Measurements from ENCODE around the gene KRTCAP2.

KRTCAP2 gene

GRCh38 chr1:155130272-155131006 lies 42.7 kb downstream of the KRTCAP2 start:
- DNase-seq = no peak

DNA sequence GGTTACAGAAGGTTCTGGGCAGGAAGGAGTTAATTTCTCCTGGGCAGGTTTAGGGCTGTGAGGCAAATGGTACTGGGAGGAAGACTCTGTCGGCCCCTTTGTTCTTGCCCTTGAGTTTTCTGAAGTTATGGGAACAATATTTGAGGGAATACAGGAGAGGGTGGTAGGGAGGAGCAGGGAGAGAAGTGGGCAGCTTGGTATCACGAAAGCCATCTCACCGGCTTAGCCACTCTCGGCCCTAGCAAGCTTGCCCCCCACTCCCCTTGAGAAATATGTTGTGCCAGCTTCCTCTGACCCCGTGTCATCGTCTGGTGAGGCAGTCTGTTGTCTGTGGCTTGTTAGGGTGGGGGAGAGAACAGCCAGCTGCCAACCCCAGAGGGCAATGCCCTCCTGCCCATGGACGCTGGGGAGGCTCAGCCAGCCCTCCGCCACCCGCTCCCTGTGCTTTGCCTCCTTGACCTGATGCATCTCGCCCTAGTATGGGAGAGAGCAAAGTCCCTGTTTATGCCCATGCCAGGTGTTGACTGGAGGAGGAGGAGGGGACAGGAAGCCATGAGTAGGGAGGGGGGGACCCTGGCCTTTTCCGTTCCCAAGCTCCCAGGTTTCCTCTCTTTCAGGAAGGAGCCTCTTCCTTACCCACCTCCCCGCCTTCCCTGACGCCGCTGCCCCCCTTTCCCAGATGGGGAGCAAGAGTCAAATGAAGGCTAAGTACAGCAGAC lies 44.2 kb downstream of the KRTCAP2 start:
- no peak for DNase-seq

GRCh38 chr1:155127967-155128754 lies 44.9 kb downstream of the KRTCAP2 start:
- DNase-seq = no peak

- peak in 1 of 2 experiments; percentile 80 for DNase-seq
Measured at GRCh38 chr1:155127105-155127966, 45.8 kb downstream of the KRTCAP2 start, which contains the start of gene EFNA1. Gene EFNA1 (plus strand): TSS chr1:155127876. CDS start chr1:155127978, 102 bp downstream.

- DNase-seq = no peak
Measured at GRCh38 chr1:155126556-155127104, 46.5 kb downstream of the KRTCAP2 start.

DNA sequence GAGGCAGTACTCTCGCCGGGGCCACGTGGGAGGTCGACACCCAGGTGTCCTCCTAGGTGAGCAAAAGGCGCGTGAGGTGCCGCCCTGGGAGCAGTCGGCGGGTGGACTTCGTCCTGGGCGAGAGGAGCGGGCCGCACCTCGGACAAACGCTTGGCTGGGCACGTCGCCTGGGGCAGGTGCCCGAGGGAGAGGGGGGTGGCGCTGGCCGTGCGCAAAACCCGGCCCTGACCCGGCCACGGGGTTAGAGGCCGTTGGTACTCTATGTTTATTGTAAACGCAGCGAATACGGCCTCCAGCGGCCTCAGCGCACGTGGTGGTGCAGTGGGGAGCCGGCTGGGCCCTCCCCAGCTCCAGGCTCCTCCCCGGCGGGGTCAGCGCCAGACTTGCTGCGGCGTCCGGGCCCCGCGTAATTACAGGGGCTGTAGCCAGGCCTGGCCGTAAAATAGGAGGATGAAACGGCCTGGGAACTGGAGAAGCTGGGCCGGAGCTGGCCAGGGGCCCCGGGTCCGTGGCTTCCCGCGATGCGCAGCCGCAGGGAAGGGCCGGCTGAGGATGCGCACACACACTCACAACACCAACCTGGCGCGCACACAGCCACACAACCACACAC lies 47.1 kb downstream of the KRTCAP2 start:
- no peak for DNase-seq

GRCh38 chr1:155125511-155125945 lies 47.6 kb downstream of the KRTCAP2 start:
- DNase-seq = no peak

DNA sequence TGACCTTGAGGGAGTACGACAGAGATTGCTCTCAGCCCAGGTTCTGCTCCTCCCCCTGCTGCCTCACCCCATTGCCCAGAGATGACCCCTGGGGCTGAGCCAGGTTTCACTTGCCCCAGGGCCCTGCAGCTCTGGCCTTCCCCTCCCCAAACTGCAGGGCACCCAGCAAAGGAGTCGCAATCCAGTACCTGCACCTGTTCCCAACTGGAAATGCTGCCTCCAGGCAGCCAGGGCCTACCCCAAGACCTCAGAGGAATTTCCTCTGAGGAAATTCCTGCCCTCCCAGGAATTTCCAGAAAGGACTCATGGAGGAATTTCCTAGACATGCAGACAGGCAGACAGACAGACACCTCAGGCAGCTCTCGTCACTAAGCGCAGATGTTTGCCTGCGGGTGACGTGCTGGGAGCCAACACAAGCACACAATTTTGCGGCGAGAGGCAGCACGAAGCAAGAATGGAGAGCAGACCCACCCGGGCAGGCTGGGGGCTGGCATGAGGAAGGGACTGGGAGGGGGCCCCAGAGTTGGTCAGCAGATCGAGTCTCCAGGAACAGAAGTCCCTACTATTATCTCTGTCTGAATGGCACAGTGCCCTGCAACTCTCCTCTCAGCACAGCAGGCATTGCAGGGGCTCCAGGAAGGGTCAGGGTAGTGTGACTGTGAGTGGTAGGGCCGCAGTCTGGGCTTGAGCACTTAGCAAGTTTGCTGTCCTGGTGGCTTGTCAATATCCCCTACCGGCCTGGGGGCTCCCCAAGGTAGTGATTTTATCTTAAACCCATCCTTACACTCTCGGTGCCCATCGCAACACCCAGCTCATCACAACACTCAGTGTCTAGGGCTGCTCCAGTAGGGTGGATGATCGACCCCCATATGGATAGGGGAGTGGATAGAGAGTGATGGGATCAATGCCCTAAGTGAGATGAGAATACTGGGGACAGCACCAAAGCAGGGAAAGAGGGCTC lies 48.3 kb downstream of the KRTCAP2 start:
- DNase-seq = no peak

DNA sequence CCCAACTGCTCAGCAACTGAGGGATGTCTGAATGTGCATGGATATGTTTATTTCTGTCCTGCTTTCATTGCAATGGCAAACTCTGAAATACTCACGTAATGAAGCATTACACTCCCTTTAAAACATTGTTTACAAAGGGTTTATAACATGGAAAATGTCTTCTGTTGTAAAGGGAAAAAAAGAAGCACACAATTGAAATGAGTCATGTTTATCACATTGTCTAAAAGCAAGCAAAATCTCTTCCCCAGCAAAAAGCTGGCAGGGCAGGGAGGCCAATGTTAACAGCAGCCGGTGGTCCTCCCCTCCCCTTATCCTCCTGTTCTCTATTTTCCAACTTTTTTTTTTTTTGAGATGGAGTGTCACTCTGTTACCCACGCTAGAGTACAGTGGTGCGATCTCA lies 49.3 kb downstream of the KRTCAP2 start:
- DNase-seq = no peak

DNA sequence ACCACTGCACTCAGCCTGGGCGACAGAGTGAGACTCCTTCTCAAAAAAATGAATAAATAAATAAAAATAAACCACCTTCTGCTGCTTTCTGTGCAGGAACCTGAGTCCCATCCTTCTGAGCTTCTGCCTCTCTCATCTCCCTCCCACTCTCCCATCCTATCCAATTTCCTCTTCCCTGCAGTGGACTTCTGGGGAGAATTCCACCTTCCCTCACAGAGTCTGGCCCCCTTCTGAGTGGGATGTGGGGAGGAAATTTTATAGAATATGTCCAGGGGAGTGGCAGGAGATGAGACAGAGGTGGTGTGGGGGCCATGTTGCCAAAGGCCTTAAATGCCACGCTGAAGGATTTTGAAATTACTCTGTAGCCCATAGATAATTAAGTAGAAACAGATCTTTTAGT lies 50.8 kb downstream of the KRTCAP2 start:
- DNase-seq = no peak

- no peak for DNase-seq
Measured at GRCh38 chr1:155121249-155121648, 51.9 kb downstream of the KRTCAP2 start.

- DNase-seq = no peak
Measured at GRCh38 chr1:155120253-155120652, 52.9 kb downstream of the KRTCAP2 start.

All from NCI-H446 (cell line).